Astrocyte of the cerebellum (primary cell): ENCODE data around the gene GALNT14.

Experiments used
- DNase-seq: peaks from one replicate; pipeline ENCODE4 v3.0.0-alpha.2; 2011; ENCODE audit warnings: low read depth
- H3K4me3 ChIP-seq: 2 replicates; pipeline ENCODE4 v1.5.1; 2011; ENCODE audit warnings: mild to moderate bottlenecking, low read depth, low read length, moderate library complexity
- CTCF ChIP-seq: IDR thresholded peaks from 2 replicates; pipeline ENCODE4 v1.5.1; 2012; ENCODE audit warnings: low read length, low read depth, moderate library complexity, mild to moderate bottlenecking; ENCODE audit errors: missing control alignments
- in situ Hi-C: cut with HindIII; loops from 2 replicates; pipeline ENCODE4 v1.10.0; 2017; ENCODE audit warnings: low sequenced_read_pairs

Gene GALNT14

GRCh38 chr2:31136732-31137131 is 1.5 kb downstream of the GALNT14 start:
- no peak for DNase-seq
- in situ Hi-C loops: no loop called here
- H3K4me3 ChIP-seq: no peak overlapping the region
- TF ChIP-seq CTCF: no peak

- TF ChIP-seq CTCF: no peak
- no peak overlapping the region for H3K4me3 ChIP-seq
- in situ Hi-C loops: no loop called here
- no peak for DNase-seq
Observed at GRCh38 chr2:31136000-31136399, 2.2 kb downstream of the GALNT14 start.

- no peak for DNase-seq
- no peak for TF ChIP-seq CTCF
- in situ Hi-C loops: no loop called here
- H3K4me3 ChIP-seq: no peak overlapping the region
Observed at GRCh38 chr2:31134480-31134879, 3.8 kb downstream of the GALNT14 start.

GRCh38 chr2:31132786-31133185 is 5.5 kb downstream of the GALNT14 start:
- in situ Hi-C loops: no loop called here
- H3K4me3 ChIP-seq: no peak overlapping the region
- TF ChIP-seq CTCF: no peak
- no peak for DNase-seq

- in situ Hi-C loops: no loop called here
- no peak for TF ChIP-seq CTCF
- no peak overlapping the region for H3K4me3 ChIP-seq
- no peak for DNase-seq
Observed at GRCh38 chr2:31131871-31132270, 6.4 kb downstream of the GALNT14 start.

- TF ChIP-seq CTCF: no peak
- in situ Hi-C loops: no loop called here
- no peak overlapping the region for H3K4me3 ChIP-seq
- DNase-seq: no peak
Observed at GRCh38 chr2:31129375-31130171, 8.7 kb downstream of the GALNT14 start.
